ENCODE data around the gene SMIM1. TPM values are rescaled to one million over a fixed set of nuclear protein-coding genes. Genes with fewer than 3 reads are reported as not detected.

Gene SMIM1
- total and polyA plus RNA-seq, 2 experiments from 2014 or later: 3.2 to 7.2 TPM

- Histone ChIP-seq H3K4me3 (no peak overlapping the region), H3K27ac (ENCODE audit: low read depth) (no peak overlapping the region), H3K79me2 (replicated peaks; ENCODE audit: insufficient read depth) (no peaks in the 10 kb centered on the region), H3F3A (replicated peaks; ENCODE audit: low read depth) (peaks cover 6% of the 10 kb centered on the region; the same call in 1 of the 2 replicates), H3K36me3 (ENCODE audit: insufficient read depth) (peaks cover 4% of the 10 kb centered on the region; the same call in 1 of the 2 replicates), H4K20me1 (replicated peaks; ENCODE audit: insufficient read depth) (no peaks in the 10 kb centered on the region; the same call in 1 of the 2 replicates), H2AFZ (no peak overlapping the region), H3K4me1 (ENCODE audit: insufficient read depth) (peaks cover 13% of the 10 kb centered on the region; the same call in 1 of the 2 replicates), H3K9me2 (ENCODE audit: insufficient read depth) (no peaks in the 10 kb centered on the region), H3K27me3 (ENCODE audit: insufficient read depth) (no peaks in the 10 kb centered on the region), H3K4me2 (peak overlapping the region; percentile 32; the same call in 1 of the 2 replicates)
- no peak overlapping the region for H3K4me3 Mint-ChIP-seq
- H3K27me3 Mint-ChIP-seq (ENCODE audit: insufficient read depth, low read depth, poor library complexity): peaks cover 16% of the 10 kb centered on the region
- no peak overlapping the region for H3K27ac Mint-ChIP-seq
- DNase-seq (ENCODE audit: low spot score) (peak; percentile 82), ATAC-seq (peak; percentile 34)
- peaks cover 17% of the 10 kb centered on the region for H3K4me1 Mint-ChIP-seq
- TF ChIP-seq CTCF (conservative IDR thresholded peaks at IDR 0.05; ENCODE audit: low read depth in 2 of 2): peak; percentile 63 to 82
- TF ChIP-seq JUNB (IDR thresholded peaks at IDR 0.05; ENCODE audit: unreplicated experiment): no peak
- H3K36me3 Mint-ChIP-seq (ENCODE audit: low read depth): peaks cover 16% of the 10 kb centered on the region
- H3K9me3 Mint-ChIP-seq: no peaks in the 10 kb centered on the region; the same call in 2 of the 3 replicates
These were observed 3.1 kb downstream of the SMIM1 start for GRCh38 chr1:3775490-3776230.

- no peak overlapping the region for H3K27ac Mint-ChIP-seq
- Histone ChIP-seq H3K79me2 (replicated peaks; ENCODE audit: insufficient read depth) (no peaks in the 10 kb centered on the region), H3F3A (replicated peaks; ENCODE audit: low read depth) (peaks cover 6% of the 10 kb centered on the region; the same call in 1 of the 2 replicates), H2AFZ (no peak overlapping the region), H3K4me2 (no peak overlapping the region), H3K27ac (ENCODE audit: low read depth) (no peak overlapping the region), H3K4me3 (no peak overlapping the region), H3K4me1 (ENCODE audit: insufficient read depth) (peaks cover 11% of the 10 kb centered on the region; the same call in 1 of the 2 replicates), H4K20me1 (replicated peaks; ENCODE audit: insufficient read depth) (peaks cover 6% of the 10 kb centered on the region), H3K36me3 (ENCODE audit: insufficient read depth) (peaks cover 11% of the 10 kb centered on the region), H3K27me3 (ENCODE audit: insufficient read depth) (no peaks in the 10 kb centered on the region), H3K9me2 (ENCODE audit: insufficient read depth) (no peaks in the 10 kb centered on the region)
- ATAC-seq (no peak), DNase-seq (ENCODE audit: low spot score) (no peak)
- peaks cover 14% of the 10 kb centered on the region for H3K27me3 Mint-ChIP-seq (ENCODE audit: insufficient read depth, low read depth, poor library complexity)
- peaks cover 13% of the 10 kb centered on the region for H3K4me1 Mint-ChIP-seq
- peaks cover 24% of the 10 kb centered on the region for H3K36me3 Mint-ChIP-seq (ENCODE audit: low read depth)
- H3K9me3 Mint-ChIP-seq: no peaks in the 10 kb centered on the region; the same call in 2 of the 3 replicates
- H3K4me3 Mint-ChIP-seq: no peak overlapping the region
- no peak for TF ChIP-seq JUNB (IDR thresholded peaks at IDR 0.05; ENCODE audit: unreplicated experiment)
- TF ChIP-seq ZNF462 (CRISPR knock-in tag; IDR thresholded peaks at IDR 0.05): no peak
- TF ChIP-seq POLR2AphosphoS5 (IDR thresholded peaks at IDR 0.05; ENCODE audit: low read depth): no peak
- no peak for TF ChIP-seq ZNF114 (CRISPR knock-in tag; IDR thresholded peaks at IDR 0.05)
- TF ChIP-seq NANOG (IDR thresholded peaks at IDR 0.05; ENCODE audit: borderline replicate concordance): no peak
- no peak for TF ChIP-seq EZH2 (IDR thresholded peaks at IDR 0.05; ENCODE audit: low read depth, unreplicated experiment)
- TF ChIP-seq STAT1 (IDR thresholded peaks at IDR 0.05; ENCODE audit: unreplicated experiment): no peak
- TF ChIP-seq ZNF331 (CRISPR knock-in tag; IDR thresholded peaks at IDR 0.05; ENCODE audit: low read depth): no peak
These were observed 3.8 kb downstream of the SMIM1 start for GRCh38 chr1:3776231-3776961.

Measured in GM23338 (cell line).